Raji (cell line): ENCODE results near the gene TMC7.

ENCODE experiments used
- POLR2A ChIP-seq: IDR thresholded peaks from 2 replicates; pipeline ENCODE4 v1.6.1; 2011; ENCODE audit warnings: low read depth, low read length, control low read depth; ENCODE audit not compliant: insufficient read depth

Gene TMC7

DNA sequence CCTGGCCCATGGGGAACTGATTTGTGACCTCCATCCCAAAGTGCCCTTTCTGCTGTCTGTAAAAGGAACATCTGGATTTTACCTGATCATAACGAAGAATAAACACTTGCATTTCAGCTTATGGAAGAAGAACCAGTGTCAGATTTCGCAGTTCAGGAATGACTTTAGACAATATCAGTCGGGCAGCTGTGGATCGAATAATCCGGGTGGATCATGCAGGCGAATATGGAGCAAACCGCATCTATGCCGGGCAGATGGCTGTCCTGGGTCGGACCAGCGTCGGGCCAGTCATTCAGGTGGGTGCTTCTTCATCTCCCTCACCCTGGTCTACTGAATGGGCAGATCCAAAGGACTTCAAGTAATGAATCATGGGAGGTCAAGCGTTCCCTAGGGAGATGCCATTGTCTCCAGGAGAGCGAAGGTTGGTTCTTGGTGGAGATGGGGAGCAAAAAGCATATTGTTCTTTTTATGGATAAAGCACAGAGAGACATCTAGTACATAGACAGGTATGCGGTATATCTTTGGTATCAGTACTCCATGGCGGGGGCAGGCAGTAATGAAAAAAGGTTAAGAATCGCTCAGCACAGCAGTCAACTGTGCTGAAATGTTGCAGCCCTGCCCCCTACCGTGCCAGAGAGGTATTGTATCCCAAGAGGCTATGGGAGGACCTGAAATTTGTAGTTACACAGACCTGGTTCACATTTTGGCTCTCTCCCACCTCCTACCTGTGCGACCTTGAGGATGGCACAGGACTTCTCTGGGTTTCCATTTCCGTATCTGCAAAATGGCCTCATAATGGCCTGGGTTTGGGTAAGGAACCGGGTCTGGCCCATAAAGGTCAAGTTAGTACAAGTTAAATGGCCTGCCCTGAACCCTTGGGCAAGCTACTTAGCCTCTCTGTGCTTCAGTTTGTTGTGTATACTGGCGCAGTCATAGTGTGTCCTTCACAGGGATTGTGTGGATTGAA is 88.4 kb downstream of the TMC7 start:
- no peak for TF ChIP-seq POLR2A

- no peak for TF ChIP-seq POLR2A
Measured at GRCh38 chr16:19073344-19073743, 89.6 kb downstream of the TMC7 start.

DNA sequence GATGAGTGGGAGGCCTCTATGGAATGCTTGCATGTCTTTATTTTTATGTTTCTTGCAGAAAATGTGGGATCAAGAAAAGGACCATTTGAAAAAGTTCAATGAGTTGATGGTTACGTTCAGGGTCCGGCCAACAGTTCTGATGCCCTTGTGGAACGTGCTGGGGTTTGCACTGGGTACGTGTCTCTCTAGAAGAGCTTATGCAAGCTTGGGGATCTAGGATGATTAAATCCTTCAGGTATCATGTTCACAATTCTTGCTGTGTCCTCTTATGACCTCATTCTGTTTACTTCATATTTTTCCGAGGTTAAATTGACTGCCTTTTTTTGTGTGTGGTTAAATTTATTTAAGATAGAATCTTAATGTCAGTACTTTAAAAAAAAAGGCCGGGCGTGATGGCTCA is 90.1 kb downstream of the TMC7 start:
- no peak for TF ChIP-seq POLR2A

DNA sequence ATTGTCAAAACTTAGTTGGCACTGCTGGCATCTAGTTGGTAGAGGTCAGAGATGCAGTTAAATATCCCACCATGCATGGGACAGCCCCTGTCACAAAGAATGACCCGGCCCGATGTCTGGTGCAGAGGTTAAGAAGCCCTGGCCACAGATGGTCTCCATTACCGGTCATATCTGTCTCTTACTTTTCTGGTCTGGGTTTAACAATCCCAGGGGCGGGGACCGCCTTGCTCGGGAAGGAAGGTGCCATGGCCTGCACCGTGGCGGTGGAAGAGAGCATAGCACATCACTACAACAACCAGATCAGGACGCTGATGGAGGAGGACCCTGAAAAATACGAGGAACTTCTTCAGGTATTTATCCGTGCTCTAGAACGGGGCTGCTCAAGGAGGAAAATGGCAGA is 91.8 kb downstream of the TMC7 start:
- no peak for TF ChIP-seq POLR2A

- TF ChIP-seq POLR2A = no peak
Measured at GRCh38 chr16:19077879-19078278, 94.1 kb downstream of the TMC7 start.

- no peak for TF ChIP-seq POLR2A
Measured at GRCh38 chr16:19083670-19084069, 99.9 kb downstream of the TMC7 start.

DNA sequence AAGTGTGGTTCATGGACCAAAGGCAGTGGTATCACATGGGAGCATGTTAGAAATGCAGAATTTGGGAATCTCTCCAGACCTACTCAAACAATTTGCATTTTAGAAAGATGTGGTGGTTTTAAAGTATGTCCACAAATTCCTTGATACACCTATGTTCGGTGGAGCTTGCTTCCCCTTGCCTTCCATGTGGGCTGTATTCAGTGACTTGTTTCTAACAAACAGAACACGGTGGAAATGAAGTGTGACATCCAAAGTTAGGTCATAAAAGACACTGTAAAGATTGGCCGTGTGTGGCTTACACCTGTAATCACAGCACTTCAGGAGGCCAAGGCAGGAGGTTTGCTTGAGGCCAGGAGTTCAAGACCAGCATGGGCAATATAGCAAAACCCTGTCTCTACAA is 100.4 kb downstream of the TMC7 start:
- no peak for TF ChIP-seq POLR2A

GRCh38 chr16:19084879-19085278 is 101.1 kb downstream of the TMC7 start:
- no peak for TF ChIP-seq POLR2A

DNA sequence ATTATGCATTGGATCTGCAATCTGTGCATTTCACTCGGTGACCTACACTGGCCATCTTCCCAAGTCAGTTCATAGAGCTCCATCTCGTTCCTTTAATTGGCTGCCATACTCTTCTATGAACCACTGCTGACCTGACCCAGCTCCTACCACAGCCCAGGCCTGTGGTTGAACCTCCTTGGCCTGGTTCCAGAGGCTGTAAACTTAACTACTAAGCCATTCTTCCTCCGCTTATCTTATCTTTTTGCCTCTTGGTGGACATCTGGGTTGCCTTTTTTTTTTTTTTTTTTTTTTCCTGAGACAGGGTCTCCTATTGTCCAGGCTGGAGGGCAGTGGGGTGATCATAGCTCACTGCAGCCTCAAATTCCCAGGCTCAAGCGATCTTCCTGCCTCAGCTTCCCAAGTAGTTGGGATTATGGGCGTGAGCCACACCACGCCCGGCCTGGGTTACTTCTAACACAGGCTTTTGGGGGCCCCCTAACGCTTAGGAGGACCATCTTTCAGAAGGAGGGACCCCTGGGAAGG is 102.0 kb downstream of the TMC7 start:
- TF ChIP-seq POLR2A = no peak

DNA sequence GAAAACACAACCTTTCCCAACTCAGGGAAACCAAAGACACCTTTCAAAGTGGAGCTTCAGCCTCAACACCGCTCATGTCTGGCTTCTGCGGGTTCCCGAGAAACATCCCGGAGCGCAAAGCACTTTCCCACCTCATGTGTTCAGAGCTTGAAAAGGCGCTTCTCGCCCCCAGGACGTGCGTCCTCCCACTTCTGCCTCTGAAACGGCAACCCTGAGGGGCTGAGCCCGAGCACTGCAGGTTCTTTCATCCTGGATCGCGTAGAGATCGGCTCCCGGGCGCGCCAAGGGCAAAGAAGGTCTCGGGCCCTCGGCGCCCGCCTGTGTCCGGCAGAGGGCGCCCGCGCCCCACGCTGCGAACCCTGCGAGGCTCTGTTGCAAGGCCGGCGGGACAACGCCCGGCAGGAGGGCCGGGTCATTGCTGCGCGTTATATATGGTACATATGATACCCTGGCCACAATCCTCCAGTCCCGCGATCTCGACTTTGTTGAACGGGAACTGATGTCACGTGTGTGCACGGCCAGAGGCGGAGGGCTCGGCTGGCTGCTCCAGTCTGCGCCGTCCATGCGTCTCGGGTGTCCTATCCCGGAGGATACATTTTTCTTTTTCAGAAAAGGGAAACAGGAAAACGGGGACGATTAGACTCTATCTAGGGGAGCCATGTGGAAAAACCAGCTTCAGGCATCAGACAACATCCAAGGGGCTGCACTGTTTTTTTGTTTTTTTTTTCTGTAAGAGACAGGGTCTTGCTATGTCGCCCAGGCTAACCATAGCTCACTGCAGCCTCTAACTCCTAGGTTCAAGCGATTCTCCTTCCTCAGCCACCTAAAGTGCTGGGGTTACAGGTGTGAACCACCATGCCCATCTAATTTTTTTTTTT is 102.8 kb downstream of the TMC7 start:
- no peak for TF ChIP-seq POLR2A

GRCh38 chr16:19088341-19088916 is 104.7 kb downstream of the TMC7 start:
- TF ChIP-seq POLR2A = no peak

GRCh38 chr16:19089410-19089955 is 105.7 kb downstream of the TMC7 start:
- no peak for TF ChIP-seq POLR2A

DNA sequence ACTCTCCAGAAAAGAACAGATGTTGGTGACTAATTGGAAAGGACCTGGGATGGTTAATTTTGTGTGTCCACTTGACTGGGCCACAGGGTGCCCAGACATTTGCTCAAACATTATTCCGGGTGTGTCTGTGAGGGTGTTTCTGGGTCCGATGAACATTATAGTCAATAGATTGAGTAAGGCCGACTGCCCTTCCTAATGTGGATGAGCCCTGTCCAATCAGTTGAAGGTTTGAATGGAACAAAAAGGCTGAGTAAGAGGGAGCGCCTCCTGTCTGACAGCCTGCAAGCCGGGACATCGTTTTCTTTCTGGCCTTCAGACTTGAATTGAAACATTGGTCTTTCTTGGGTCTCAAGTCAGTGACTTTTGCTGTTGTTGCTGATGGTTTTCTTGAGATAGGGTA is 107.2 kb downstream of the TMC7 start:
- TF ChIP-seq POLR2A = no peak

DNA sequence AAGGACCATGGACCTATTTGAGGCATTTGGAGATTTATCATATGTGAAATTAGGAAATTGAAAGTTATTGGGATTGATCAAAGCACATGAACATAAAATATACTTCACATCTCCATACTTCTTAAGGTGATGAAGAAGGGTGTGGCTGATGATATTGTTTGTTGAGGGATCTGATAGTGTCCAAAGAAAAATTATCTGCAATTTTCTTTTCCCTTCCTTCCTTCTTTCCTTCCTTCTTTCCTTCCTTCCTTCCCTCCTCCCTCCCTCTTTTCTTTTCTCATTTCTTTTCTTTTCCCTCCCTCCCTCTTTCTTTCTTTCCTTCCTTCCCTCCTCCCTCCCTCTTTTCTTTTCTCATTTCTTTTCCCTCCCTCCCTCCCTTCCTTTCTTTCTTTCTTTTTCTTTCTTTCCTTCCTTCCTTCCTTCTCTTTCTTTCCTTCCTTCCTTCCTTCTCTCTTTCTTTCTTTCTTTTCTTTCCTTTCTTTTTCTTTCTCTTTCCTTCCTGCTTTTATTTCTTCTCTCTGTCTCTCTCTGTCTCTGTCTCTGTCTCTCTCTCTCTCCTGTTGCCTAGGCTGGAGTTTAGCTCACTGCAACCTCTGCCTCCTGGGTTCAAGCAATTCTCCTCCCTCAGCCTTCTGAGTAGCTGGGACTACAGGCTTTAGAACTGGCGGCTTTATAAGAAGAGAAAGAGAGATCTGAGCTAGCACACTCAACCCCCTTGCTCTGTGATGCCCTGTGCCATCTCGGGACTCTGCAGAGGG is 109.1 kb downstream of the TMC7 start:
- no peak for TF ChIP-seq POLR2A
